Activated CD8-positive, alpha-beta T cell treated with anti-CD3 and anti-CD28 coated beads for 36 hours (primary cell): ENCODE results near the gene DOC2A. TPM values are rescaled to one million over a fixed set of nuclear protein-coding genes. Genes with fewer than 3 reads are reported as not detected.

ENCODE experiments used
- ATAC-seq: fragments of 200-7000 bp; cut with Tn5 transposase; one replicate; pipeline ENCODE4 v1.10.0; 2021; ENCODE audit warnings: mild to moderate bottlenecking, moderate library complexity
- CTCF ChIA-PET: fragments of 350-600 bp; sonication (Branson Sonifier 250); formaldehyde crosslinking; loops from one replicate; lab custom pipeline; 2021; ENCODE audit warnings: antibody characterized with exemption; lab: Charles Lee
- POLR2A ChIA-PET: fragments of 350-600 bp; sonication (Branson Sonifier 250); formaldehyde crosslinking; loops from one replicate; lab custom pipeline; 2021; ENCODE audit warnings: antibody characterized with exemption; lab: Charles Lee
- DNase-seq: peaks from one replicate; pipeline ENCODE4 v3.0.0-alpha.2; 2020
- H3K27ac Mint-ChIP-seq: one replicate; pipeline ENCODE4 v1.8.0; 2021; ENCODE audit warnings: mild to moderate bottlenecking, mixed read lengths
- H3K27me3 Mint-ChIP-seq: one replicate; pipeline ENCODE4 v1.8.0; 2021; ENCODE audit warnings: mixed read lengths
- H3K36me3 Mint-ChIP-seq: one replicate; pipeline ENCODE4 v1.8.0; 2021; ENCODE audit warnings: low read depth, mixed read lengths
- H3K4me1 Mint-ChIP-seq: one replicate; pipeline ENCODE4 v1.8.0; 2021; ENCODE audit warnings: low read depth, mixed read lengths
- H3K4me3 Mint-ChIP-seq: one replicate; pipeline ENCODE4 v1.8.0; 2021; ENCODE audit warnings: mild to moderate bottlenecking, moderate library complexity, mixed read lengths
- H3K9me3 Mint-ChIP-seq: one replicate; pipeline ENCODE4 v1.8.0; 2021; ENCODE audit warnings: mixed read lengths
- intact Hi-C: fragments of 100-400 bp; cut with micrococcal nuclease; formaldehyde crosslinking; loops from one replicate; pipeline ENCODE4 v1.10.0; 2022
- total RNA-seq, 2 experiments: library from RNA; stranded (reverse); gene quantifications; one replicate each; pipeline ENCODE4 v1.2.3, GENCODE V29; 2021
- TF ChIP-seq, protein P1 (sequence below): fragments of 200-600 bp; IDR thresholded peaks from one replicate; pipeline ENCODE4 v1.8.0; 2022; ENCODE audit warnings: antibody characterized with exemption, mild to moderate bottlenecking

DOC2A gene
- total RNA-seq, 2 experiments from 2014 or later, result 0.68 to 1.8 TPM

DNA sequence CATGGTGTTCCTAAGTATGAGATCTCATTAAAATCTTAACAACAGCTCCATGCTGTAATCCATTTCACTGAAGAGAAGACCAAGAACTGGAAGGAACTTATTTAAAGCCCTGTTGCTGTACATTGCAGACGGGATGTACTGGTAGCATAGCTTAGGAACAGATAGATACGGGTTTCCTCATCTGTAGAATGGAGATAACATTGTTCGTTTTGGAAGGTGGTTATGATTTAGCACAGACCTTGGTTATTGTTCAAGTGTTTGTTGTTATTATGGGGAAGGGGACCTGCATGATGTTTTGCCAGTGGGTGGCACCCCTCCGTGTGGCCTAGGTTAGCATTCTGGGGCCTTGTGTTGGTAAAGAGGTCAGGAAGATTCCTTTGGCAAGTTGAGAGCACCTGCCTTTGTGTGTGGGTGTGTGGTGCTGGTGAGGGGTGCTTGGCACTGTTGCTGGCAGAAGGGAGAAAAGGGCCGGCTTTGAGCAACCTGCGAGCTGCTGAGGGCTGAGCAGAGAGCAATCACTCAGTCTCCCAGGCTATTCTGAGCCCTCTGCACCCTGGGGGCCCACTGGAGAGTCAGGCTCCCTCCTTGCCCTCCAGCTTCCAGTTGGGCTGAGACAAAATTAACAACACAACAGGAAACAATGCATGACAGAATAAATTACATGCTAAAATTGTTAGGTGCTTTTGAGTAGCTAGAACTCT lies 34.9 kb downstream of the DOC2A start:
- peak; percentile 14 for DNase-seq
- H3K27ac Mint-ChIP-seq, result peak overlapping the region; percentile 37
- intact Hi-C loops, result no loop called here
- ChIA-PET POLR2A (interaction anchor here (1.1 to 8.9 kb wide), 3 partner anchors 10 to 27 kb away, joined by 3 to 74 read pairs (median 3); partner anchors contain the start of genes HIRIP3 and INO80E), CTCF (interaction anchor here (1.2 to 1.4 kb wide), 3 partner anchors 51 to 160 kb away, joined by 3 to 5 read pairs (median 4); partner anchors contain the start of gene PAGR1)
- peaks cover 30% of the 10 kb centered on the region for H3K4me1 Mint-ChIP-seq
- peaks cover 6% of the 10 kb centered on the region for H3K9me3 Mint-ChIP-seq
- ATAC-seq, result no peak
- peaks cover 23% of the 10 kb centered on the region for H3K36me3 Mint-ChIP-seq
- TF ChIP-seq, protein P1, sequence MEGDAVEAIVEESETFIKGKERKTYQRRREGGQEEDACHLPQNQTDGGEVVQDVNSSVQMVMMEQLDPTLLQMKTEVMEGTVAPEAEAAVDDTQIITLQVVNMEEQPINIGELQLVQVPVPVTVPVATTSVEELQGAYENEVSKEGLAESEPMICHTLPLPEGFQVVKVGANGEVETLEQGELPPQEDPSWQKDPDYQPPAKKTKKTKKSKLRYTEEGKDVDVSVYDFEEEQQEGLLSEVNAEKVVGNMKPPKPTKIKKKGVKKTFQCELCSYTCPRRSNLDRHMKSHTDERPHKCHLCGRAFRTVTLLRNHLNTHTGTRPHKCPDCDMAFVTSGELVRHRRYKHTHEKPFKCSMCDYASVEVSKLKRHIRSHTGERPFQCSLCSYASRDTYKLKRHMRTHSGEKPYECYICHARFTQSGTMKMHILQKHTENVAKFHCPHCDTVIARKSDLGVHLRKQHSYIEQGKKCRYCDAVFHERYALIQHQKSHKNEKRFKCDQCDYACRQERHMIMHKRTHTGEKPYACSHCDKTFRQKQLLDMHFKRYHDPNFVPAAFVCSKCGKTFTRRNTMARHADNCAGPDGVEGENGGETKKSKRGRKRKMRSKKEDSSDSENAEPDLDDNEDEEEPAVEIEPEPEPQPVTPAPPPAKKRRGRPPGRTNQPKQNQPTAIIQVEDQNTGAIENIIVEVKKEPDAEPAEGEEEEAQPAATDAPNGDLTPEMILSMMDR, result no peak
- no peaks in the 10 kb centered on the region for H3K27me3 Mint-ChIP-seq
- peak overlapping the region; percentile 80 for H3K4me3 Mint-ChIP-seq

DNA sequence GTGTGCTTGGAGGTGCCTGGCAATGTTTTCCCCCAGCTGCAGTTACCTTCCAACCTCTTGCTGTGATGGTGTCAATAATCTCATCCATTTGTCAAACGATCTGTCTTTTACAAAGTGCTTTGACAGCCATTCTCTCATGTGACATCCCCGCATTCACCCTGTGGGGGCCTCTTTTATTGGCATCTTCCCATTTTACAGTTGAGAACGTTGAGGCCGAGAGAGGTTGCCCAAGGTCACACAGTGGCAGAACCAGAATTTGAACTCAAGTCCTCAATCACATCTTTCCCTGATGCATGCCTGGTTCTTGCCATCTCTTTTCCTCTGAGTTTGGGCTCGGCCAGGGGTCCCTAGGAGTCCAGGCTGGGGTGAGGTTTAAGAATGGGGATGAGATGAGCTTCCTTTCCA lies 35.7 kb downstream of the DOC2A start:
- H3K36me3 Mint-ChIP-seq, result peaks cover 23% of the 10 kb centered on the region
- peaks cover 30% of the 10 kb centered on the region for H3K4me1 Mint-ChIP-seq
- POLR2A ChIA-PET, result interaction anchor here (1.3 to 8.9 kb wide), 3 partner anchors 10 to 20 kb away, joined by 3 to 74 read pairs (median 19); partner anchors contain the start of genes HIRIP3, INO80E and TMEM219
- ATAC-seq (no peak), DNase-seq (no peak)
- intact Hi-C loops, result no loop called here
- peak overlapping the region; percentile 53 for H3K27ac Mint-ChIP-seq
- H3K4me3 Mint-ChIP-seq, result peak overlapping the region; percentile 80
- no peaks in the 10 kb centered on the region for H3K27me3 Mint-ChIP-seq
- TF ChIP-seq, protein P1, result no peak
- H3K9me3 Mint-ChIP-seq, result peaks cover 6% of the 10 kb centered on the region
- CTCF ChIA-PET, result interaction anchor here (0.6 to 2.7 kb wide), 5 partner anchors 11 to 127 kb away, joined by 3 to 8 read pairs (median 3); no protein-coding TSS in a partner anchor

DNA sequence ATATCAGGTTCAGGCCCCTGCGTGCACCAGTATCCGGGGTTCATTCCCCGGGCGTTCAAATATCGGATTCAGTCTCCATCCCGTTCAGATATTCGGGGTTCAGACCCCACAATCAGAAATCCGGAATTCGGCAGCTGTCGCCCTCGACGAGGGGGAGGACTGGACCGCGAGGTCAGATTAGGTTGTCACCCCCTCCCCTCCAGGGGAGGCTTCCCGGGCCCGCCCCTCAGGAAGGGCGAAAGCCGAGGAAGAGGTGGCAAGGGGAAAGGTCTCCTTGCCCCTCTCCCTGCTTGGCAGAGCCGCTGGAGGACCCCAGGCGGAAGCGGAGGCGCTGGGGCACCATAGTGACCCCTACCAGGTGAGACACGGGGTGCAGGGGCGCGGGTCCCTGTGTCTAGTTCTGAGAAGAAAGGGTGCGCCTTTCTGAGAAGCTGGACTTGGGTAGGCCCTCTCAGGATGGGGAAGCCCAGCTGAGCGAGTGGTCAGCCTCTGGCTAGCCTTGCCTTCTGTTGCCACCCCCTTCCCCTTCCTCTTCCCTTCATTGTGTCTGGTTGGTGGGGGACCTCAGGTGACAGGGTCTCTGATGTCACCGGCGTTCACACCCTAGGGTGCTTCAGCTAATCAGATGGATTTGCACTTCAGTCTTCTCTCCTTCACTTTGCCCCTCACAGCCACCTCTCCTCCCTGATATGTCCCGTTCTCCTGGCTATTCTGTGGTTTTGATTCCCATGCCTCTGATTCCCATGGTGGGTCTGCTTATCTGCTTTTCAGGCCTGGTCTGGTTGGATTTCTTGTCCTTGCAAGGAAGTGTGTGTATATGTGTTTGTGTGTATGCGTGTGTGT lies 36.3 kb downstream of the DOC2A start:
- ChIA-PET POLR2A (interaction anchor here (1.0 to 8.9 kb wide), 7 partner anchors 11 to 167 kb away, joined by 3 to 74 read pairs (median 8); partner anchors contain the start of genes HIRIP3, INO80E, MAZ and TMEM219), CTCF (interaction anchor here (0.6 to 2.7 kb wide), 9 partner anchors 11 to 273 kb away, joined by 3 to 20 read pairs (median 3); partner anchors contain the start of gene TMEM219)
- no peaks in the 10 kb centered on the region for H3K27me3 Mint-ChIP-seq
- DNase-seq (peak; percentile 47), ATAC-seq (no peak)
- peak overlapping the region; percentile 80 for H3K4me3 Mint-ChIP-seq
- TF ChIP-seq, protein P1, result no peak
- intact Hi-C loops, result no loop called here
- peaks cover 6% of the 10 kb centered on the region for H3K9me3 Mint-ChIP-seq
- H3K27ac Mint-ChIP-seq, result peak overlapping the region; percentile 91
- H3K36me3 Mint-ChIP-seq, result peaks cover 21% of the 10 kb centered on the region
- H3K4me1 Mint-ChIP-seq, result peaks cover 30% of the 10 kb centered on the region

DNA sequence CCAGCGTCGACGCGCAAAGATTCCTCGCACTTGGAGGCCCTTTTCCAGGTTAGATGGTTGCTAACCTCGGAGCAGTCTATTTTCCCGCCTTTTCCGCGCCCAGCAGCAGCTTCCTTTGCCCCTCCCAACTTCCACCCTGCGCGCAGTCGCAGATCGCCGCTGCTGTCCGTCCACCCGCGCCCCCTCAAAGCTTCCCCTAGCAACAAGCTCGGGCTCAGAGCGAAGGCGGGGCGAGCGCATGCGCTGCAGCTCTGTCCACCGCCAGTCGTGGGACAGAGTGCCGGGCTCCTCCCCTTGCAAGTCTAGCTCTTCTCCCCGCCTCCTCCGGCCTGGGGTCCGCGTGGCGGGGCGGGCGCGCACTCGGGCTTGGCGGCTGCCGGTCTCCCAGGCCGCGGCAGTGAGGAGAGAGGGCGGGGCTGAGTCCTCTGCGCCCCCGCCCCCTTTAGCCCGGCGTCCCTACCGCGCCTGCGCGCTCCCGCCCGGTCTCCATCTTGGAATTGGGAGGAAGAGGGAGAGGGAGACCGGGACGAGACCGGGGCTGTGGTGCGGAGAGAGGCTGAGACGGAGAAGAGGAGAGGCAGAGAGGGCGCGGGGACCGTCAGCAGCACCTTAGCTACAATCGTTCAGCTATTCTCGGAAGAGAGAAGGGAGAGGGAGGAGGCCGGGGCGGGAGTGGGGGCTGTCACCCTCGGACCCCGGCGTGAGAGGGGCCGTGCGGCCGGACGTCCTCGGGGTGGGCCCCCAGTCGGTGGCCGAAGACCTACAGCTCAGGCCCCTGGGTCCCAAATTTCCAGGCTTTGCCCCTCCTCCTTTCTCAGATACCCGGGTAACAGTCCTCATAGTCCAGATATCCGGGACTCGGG lies 37.2 kb downstream of the DOC2A start, which contains the start of gene TAOK2:
TSS of gene TAOK2 (plus strand) at position 485 of the 863 bp plus-strand sequence. CDS start 3,905 bp downstream, outside the sequence.
- peaks cover 30% of the 10 kb centered on the region for H3K4me1 Mint-ChIP-seq
- H3K27me3 Mint-ChIP-seq, result no peaks in the 10 kb centered on the region
- CTCF ChIA-PET, result interaction anchor here (0.7 to 2.7 kb wide), 16 partner anchors 12 to 272 kb away, joined by 3 to 20 read pairs (median 4); partner anchors contain the start of genes CDIPT, PAGR1, TBX6 and TMEM219
- DNase-seq (peak; percentile 98), ATAC-seq (peak; percentile 99)
- POLR2A ChIA-PET, result interaction anchor here (0.6 to 8.9 kb wide), 12 partner anchors 10 to 176 kb away, joined by 3 to 74 read pairs (median 4); partner anchors contain the start of genes ALDOA, HIRIP3, INO80E and MAZ
- H3K4me3 Mint-ChIP-seq, result peak within 1 kb of the TSS; percentile 80
- H3K27ac Mint-ChIP-seq, result peak within 1 kb of the TSS; percentile 91
- peaks cover 19% of the 10 kb centered on the region for H3K36me3 Mint-ChIP-seq
- TF ChIP-seq, protein P1, result no peak
- intact Hi-C loops, result no loop called here
- peaks cover 6% of the 10 kb centered on the region for H3K9me3 Mint-ChIP-seq
